Measurements from ENCODE around the gene MLYCD.
A peak's percentile ranks its signal among the peaks of the same experiment; 100 is the strongest.

- TF ChIP-seq CTCF (IDR thresholded peaks at IDR 0.05) (peak in 6 of 7 experiments; percentile 22 to 54 (median 46)), POLR2A (IDR thresholded peaks at IDR 0.05) (peak in 1 of 3 donors; percentile 18)
Observed at GRCh38 chr16:83953796-83954576, 55.1 kb downstream of the MLYCD start.

All from body of pancreas (tissue), 4 donors.